ENCODE data around the gene ZNF132.
"Not testable (repeated sequence)": the region's sequence is repeated elsewhere in the genome, so short reads cannot be mapped to it uniquely, and the experiment has no call there.

The ZNF132 gene

GRCh38 chr19:58439576-58440554, at the start of gene ZNF132:
ZNF132 (minus strand) TSS chr19:58440153; CDS start chr19:58439821, 332 bp downstream.
- peak; percentile 84 for DNase-seq

DNA sequence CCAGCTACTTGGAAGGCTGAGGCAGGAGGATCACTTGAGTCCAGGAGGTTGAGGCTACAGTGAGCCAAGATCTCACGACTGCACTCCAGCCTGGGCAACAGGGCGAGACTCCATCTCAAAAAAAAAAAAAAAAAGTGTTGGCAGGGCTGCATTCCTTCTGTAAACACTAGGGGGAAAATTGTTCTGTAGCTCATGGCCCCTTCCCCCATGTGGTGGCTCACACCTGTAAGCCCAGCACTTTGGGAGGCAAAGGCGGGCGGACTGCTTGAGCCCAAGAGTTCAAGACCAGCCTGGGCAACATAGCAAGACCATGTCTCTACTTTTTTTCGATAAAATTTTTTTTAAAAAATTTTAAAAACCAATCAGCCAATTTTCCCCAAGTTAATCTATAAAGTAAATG, 44.4 kb upstream of the ZNF132 start:
- DNase-seq = not testable (repeated sequence)

DNA sequence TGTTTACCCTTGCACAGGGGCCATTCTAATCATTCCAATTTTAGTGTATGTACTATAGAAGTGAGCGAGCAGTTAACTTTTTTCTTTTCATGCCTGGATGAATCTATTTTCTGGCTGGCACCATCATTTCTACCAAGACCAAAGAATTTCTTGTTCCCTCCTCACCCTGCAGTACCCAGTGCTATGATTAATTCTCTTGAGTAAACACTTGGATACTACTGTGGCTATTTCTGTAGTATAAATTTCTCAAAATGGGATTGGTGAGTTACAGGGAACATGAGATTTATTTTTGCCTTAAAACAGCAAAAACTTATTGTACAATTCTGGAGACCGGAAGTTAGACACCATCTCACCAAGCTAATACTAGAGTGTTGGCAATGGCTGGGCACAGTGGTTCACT, 43.8 kb upstream of the ZNF132 start:
- DNase-seq = no peak

- DNase-seq = no peak
Observed at GRCh38 chr19:58482372-58482771, 42.4 kb upstream of the ZNF132 start.

DNA sequence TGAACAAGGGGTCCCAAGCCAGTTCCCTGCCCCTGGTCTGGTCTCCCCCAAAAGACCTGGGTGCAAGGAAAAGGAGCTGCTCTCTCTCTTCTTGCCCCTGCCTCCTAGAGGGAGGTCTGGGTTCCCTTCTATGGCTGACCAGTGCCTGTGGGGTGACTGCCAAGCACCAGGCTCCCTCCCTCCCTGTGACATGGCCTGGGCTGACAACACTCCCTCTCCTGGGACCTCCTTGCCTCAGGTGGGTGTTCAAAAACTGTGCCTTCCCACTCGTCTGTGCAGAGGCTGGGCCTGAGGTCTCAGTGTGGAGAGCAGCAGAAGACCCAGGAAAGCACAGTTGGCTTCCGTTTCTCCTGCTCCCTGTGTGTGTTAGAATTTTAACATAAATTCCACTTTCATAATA, 40.9 kb upstream of the ZNF132 start:
- DNase-seq = no peak

GRCh38 chr19:58480481-58480830, 40.5 kb upstream of the ZNF132 start:
- no peak for DNase-seq

DNA sequence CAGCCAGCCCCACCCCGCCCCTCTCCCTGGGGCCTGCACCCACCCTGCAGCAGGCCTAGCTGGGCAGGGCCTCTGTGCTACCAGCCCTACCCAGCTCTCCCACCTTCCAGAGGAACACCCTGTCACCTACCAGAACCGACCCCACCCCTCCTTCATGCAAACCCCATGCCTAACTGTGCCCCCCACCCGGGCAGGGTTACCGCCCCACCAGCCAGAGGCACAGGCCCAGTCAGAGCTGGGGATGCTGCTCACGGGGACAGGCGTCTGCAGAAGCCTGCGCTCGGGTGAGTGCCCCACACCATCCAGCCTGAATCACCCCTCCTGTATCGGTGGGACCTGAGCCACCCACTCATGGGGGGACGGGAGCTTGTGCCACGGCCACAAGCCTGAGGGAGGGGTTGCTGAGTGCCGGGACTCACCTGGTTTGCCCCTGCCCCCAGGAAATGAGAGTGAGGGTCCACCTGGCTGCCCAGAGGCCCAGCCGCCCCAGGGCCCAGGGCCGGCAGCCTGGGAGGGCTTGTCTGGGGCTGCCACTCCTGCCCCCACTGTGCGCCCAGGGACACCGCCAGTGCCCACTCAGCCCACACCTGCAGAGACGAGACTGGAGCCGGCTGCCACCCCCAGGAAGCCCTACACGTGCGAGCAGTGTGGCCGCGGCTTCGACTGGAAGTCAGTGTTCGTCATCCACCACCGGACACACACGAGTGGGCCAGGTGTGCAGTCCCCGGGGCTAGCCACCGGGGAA, 40.0 kb upstream of the ZNF132 start:
- no peak for DNase-seq

DNA sequence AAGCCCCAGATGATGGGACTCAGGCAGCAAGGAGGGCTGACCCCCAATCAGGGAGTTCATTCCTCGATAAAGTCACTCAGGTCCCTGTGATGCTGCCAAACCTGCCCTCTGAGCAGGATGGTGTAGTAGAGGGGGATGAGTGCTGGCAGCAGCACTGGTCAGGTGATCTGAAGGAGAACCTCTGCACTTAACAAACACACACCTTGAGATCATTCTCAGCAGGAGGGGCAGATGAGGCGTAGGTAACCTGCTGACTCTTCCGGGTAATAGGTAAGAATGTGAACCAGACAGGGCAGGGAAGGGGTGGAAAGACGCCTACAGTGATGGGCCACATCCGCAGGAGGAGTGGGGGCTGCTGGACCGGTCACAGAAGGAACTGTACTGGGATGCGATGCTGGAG, 39.4 kb upstream of the ZNF132 start:
- no peak for DNase-seq

GRCh38 chr19:58477871-58478270, 37.9 kb upstream of the ZNF132 start:
- DNase-seq = no peak

- DNase-seq = no peak
Observed at GRCh38 chr19:58477130-58477529, 37.2 kb upstream of the ZNF132 start.

DNA sequence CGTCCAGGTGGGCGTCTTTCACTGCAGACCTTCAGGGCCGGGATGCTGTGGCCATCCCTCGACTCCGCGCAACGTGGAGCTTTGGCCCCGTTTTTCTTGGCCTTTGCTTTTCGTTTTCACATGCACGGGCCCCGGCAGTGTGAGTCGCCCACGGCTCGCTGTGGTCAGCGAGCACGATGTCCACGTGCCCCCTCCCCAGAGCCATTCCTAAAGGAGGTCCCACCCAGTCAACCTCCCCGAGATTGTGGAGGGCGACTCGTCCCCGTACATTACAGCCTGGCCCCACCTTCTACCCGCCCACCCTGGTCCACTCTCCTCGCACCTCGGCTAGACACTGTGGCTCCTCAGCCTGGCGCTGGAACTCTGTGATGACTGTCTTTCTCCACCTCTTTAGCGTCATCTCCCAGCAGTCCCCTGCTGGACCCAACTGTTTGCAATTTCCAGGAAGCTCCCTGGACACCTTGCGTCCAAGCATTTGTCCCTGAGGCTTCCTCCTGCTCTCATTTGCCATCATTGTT, 36.6 kb upstream of the ZNF132 start:
- no peak for DNase-seq

- DNase-seq = peak; percentile 89
Observed at GRCh38 chr19:58475714-58476497, 36.0 kb upstream of the ZNF132 start, which contains the start of gene ZNF446. ZNF446 (plus strand) TSS chr19:58476352; CDS start chr19:58477219, 867 bp downstream.

- no peak for DNase-seq
Observed at GRCh38 chr19:58474997-58475713, 35.2 kb upstream of the ZNF132 start.

- no peak for DNase-seq
Observed at GRCh38 chr19:58474291-58474996, 34.5 kb upstream of the ZNF132 start.

- DNase-seq = no peak
Observed at GRCh38 chr19:58473775-58474174, 33.8 kb upstream of the ZNF132 start.

DNA sequence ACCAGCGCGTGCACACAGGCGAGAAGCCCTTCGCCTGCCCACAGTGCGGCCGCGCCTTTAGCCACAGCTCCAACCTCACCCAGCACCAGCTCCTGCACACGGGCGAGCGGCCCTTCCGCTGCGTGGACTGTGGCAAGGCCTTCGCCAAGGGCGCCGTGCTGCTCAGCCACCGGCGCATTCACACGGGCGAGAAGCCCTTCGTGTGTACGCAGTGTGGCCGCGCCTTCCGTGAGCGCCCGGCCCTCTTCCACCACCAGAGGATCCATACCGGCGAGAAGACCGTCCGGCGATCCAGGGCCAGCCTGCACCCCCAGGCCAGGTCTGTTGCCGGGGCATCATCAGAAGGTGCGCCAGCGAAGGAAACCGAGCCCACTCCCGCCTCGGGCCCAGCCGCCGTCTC, 31.8 kb upstream of the ZNF132 start:
- no peak for DNase-seq

DNA sequence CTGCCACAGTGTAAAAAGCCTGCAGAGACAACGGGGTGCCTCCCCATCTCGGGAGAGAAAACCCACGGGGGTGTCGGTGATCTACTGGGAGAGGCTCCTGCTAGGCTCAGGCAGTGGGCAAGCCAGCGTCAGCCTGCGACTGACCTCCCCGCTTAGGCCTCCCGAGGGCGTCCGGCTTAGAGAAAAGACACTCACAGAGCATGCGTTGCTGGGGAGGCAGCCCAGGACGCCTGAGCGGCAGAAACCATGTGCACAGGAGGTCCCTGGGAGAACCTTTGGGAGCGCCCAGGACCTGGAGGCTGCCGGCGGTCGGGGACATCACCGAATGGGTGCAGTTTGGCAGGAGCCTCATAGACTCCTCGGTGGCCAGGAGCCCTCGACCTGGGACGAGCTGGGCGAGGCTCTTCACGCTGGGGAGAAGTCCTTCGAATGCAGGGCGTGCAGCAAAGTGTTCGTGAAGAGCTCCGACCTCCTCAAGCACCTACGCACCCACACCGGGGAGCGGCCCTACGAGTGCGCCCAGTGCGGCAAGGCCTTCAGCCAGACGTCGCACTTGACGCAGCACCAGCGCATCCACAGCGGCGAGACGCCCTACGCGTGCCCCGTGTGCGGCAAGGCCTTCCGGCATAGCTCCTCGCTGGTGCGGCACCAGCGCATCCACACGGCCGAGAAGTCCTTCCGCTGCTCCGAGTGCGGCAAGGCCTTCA, 31.0 kb upstream of the ZNF132 start:
- DNase-seq = not testable (repeated sequence)

DNA sequence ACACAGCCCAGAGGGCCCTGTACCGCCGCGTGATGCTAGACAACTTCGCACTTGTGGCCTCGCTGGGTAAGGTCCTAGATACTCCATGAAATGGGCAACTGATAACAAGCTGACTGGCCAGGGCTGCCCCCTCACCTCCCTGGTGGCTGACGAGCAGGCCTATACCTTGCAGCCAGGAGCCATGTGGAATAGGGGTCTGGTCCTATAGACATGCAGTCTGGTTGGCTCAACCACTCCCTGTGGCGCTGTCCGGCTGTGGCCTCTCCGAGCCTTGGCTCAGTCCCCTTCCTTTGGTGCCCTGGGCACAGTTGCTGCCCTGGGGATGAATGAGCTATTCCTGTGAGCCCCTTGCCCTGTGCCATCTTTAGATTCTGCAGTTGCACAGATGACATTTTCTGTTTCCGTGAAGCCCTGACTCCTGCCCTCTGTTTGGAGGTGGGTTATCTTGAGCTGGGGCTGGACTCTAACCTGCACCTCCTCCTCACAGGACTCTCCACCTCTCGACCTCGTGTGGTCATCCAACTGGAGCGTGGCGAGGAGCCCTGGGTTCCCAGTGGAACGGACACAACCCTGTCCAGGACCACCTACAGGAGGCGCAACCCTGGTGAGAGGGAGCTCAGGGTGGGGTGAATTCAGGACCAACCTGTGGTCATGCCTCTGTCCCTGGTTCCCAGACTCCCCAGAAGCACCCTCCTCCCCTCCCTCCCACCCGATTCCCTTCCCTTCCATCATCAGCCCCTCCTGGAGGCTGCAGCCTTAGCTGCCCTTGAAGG, 29.5 kb upstream of the ZNF132 start:
- no peak for DNase-seq

DNA sequence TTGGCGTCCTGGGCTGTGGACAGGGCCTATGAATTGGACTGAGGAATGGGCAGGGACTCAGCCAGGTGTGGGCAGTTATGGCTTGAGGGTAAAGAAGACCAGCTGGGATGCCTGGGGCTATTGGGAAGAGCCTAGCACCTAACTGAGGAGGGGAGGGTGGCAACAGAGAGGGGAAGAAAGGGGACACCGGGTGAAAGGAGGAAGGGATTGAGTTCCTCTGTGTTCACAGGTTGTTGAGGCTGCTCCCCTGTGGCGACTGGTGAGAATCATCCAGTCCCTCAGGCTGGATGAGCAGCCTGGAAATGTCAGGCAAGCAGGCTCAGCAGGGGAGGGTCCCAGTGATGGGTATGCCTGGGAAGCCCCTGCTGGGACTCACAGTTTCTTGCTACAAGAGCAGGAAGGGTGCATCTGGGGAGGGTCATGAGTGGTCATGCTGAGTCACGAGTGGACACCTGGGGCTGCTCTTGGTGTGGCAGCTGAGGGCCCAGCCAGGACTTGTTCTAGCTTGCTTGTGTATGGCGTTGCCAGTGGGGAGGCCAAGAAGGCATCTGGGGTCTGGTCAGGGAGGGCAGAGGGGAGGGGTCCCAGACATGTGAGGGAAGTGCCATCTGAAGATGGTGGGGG, 28.4 kb upstream of the ZNF132 start:
- no peak for DNase-seq
